ENCODE data around the gene ZNF646. TPM values are rescaled to one million over a fixed set of nuclear protein-coding genes. Genes with fewer than 3 reads are reported as not detected.

ZNF646 gene
- total RNA-seq, 1 donor from 2014 or later = 17.2 TPM

DNA sequence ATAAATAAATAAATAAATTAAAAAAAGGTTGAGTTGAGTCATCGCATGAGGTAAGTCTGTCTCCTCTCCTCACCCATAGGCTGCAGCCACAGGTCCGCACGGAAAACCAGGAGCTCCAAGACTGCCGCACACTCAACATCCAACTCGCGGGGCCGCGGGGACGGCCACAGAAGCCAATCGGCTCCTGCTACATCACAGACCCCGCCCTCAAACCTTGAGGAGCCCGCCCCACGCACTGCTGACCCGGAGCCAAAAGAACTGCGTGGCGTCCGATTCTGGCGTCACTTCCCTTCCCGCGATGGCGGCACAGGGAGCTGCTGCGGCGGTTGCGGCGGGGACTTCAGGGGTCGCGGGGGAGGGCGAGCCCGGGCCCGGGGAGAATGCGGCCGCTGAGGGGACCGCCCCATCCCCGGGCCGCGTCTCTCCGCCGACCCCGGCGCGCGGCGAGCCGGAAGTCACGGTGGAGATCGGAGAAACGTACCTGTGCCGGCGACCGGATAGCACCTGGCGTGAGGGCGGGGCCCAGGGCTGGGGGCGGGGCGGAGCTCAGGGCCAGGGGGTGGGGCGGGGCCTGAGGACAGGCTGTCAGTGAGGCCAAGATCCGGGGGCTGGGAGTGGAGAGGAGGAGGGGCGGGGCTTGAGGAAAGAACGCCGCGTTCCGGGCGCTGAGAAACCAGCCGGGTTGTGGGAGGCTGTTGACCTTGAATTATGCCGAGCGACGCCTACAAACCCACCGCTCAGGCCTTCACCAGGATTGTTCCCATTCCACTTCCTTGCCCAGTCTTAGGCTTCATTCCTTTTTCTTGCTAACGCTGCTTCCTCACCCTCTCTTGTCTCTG lies 43.4 kb downstream of the ZNF646 start, which contains the start of gene KAT8:
TSS of gene KAT8 (plus strand) at position 281 of the 839 bp plus-strand sequence. CDS start at position 299, 18 bp downstream.
- peak within 1 kb of the TSS; percentile 93 for H3K9ac ChIP-seq (ENCODE audit: low read length)
- peak within 1 kb of the TSS; percentile 80 for H3K4me3 ChIP-seq (ENCODE audit: insufficient read depth, low read depth, low read length)
- FAIRE-seq (no peak), DNase-seq (ENCODE audit: low read depth) (peak; percentile 96)
- no peaks in the 10 kb centered on the region for H3K9me3 ChIP-seq (ENCODE audit: insufficient read depth, low read depth, low read length)
- peaks cover 3% of the 10 kb centered on the region for H3K36me3 Mint-ChIP-seq (ENCODE audit: low read depth, unreplicated experiment)
- H3K4me1 ChIP-seq (ENCODE audit: insufficient read depth, low read length) = peaks cover 9% of the 10 kb centered on the region
- H3K9me3 Mint-ChIP-seq (ENCODE audit: unreplicated experiment) = no peaks in the 10 kb centered on the region
- peaks cover 7% of the 10 kb centered on the region for H4K20me1 ChIP-seq (ENCODE audit: insufficient read depth, low read length)
- peak within 1 kb of the TSS; percentile 92 for H3K27ac ChIP-seq (ENCODE audit: low read depth, low read length)
- peaks cover 23% of the 10 kb centered on the region for H3K79me2 ChIP-seq (ENCODE audit: insufficient read depth, low read length)
- TF ChIP-seq EZH2 (IDR thresholded peaks at IDR 0.05; ENCODE audit: insufficient read depth, low read length) = no peak
- TF ChIP-seq, protein P1, sequence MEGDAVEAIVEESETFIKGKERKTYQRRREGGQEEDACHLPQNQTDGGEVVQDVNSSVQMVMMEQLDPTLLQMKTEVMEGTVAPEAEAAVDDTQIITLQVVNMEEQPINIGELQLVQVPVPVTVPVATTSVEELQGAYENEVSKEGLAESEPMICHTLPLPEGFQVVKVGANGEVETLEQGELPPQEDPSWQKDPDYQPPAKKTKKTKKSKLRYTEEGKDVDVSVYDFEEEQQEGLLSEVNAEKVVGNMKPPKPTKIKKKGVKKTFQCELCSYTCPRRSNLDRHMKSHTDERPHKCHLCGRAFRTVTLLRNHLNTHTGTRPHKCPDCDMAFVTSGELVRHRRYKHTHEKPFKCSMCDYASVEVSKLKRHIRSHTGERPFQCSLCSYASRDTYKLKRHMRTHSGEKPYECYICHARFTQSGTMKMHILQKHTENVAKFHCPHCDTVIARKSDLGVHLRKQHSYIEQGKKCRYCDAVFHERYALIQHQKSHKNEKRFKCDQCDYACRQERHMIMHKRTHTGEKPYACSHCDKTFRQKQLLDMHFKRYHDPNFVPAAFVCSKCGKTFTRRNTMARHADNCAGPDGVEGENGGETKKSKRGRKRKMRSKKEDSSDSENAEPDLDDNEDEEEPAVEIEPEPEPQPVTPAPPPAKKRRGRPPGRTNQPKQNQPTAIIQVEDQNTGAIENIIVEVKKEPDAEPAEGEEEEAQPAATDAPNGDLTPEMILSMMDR (IDR thresholded peaks at IDR 0.05; ENCODE audit: insufficient read depth, low read depth, low read length) = no peak
- no peaks in the 10 kb centered on the region for H3K4me1 Mint-ChIP-seq (ENCODE audit: low read depth, unreplicated experiment)
- H2AFZ ChIP-seq (ENCODE audit: low read depth, low read length) = peak within 1 kb of the TSS; percentile 66
- no peaks in the 10 kb centered on the region for H3K27me3 ChIP-seq (ENCODE audit: insufficient read depth, low read length)
- H3K36me3 ChIP-seq (ENCODE audit: insufficient read depth, low read length) = peaks cover 22% of the 10 kb centered on the region
- peak within 1 kb of the TSS; percentile 84 for H3K4me3 Mint-ChIP-seq (ENCODE audit: unreplicated experiment)
- H3K27ac Mint-ChIP-seq (ENCODE audit: unreplicated experiment) = peak within 1 kb of the TSS; percentile 85
- H3K27me3 Mint-ChIP-seq (ENCODE audit: low read depth, unreplicated experiment) = no peaks in the 10 kb centered on the region
- peak within 1 kb of the TSS; percentile 99 for H3K4me2 ChIP-seq (ENCODE audit: low read length)

DNA sequence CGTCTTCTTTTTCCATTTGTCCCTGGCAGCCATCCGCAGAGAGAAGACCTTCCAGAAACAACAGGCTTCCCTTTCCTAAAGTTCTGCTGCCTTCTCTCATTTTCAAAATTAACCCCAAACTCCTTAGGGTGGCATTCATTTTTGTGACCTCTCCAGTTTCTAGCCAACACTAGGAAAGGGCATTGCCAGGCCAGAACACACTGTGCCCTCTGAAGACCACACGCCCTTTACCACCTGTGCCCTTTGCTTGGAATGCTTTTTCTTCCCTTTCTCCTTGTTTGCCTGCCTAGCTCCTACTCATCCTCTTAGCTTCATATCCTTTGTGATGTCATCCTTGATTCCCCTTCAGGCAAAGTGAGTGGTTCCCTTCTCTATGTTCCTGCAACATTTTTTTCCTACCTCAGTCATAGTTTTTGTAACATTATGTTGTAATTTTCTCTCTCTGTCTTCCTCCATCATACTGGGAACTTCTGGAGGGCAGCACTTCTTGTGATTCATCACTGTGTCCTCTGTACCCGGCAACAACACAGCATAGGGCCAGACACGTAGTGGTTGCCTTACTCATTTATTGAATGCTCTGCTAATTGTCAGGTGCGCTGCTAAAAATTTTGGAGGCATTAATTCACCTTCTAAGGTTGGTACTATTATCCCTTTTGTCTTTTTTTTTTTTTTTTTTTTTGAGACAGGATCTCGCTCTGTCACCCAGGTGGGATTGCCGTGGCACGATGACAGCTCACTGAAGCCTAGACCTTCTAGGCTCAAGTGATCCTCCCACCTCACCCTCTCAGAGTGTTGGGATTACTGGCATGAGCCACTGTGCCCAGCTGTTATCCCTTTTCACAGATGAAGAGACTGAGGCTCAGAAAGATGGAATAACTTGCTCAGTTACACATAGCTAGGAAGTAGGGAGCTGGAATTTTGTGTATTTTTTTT lies 44.3 kb downstream of the ZNF646 start:
- Mint-ChIP-seq H3K36me3 (ENCODE audit: low read depth, unreplicated experiment) (no peaks in the 10 kb centered on the region), H3K4me1 (ENCODE audit: low read depth, unreplicated experiment) (no peaks in the 10 kb centered on the region), H3K9me3 (ENCODE audit: unreplicated experiment) (no peaks in the 10 kb centered on the region), H3K27ac (ENCODE audit: unreplicated experiment) (peak overlapping the region; percentile 84), H3K27me3 (ENCODE audit: low read depth, unreplicated experiment) (no peaks in the 10 kb centered on the region), H3K4me3 (ENCODE audit: unreplicated experiment) (peak overlapping the region; percentile 83)
- Histone ChIP-seq H3K27me3 (ENCODE audit: insufficient read depth, low read length) (no peaks in the 10 kb centered on the region), H3K36me3 (ENCODE audit: insufficient read depth, low read length) (peaks cover 20% of the 10 kb centered on the region), H4K20me1 (ENCODE audit: insufficient read depth, low read length) (peaks cover 7% of the 10 kb centered on the region), H3K9me3 (ENCODE audit: insufficient read depth, low read depth, low read length) (no peaks in the 10 kb centered on the region), H2AFZ (ENCODE audit: low read depth, low read length) (peak overlapping the region; percentile 66), H3K4me3 (ENCODE audit: insufficient read depth, low read depth, low read length) (peak overlapping the region; percentile 80), H3K27ac (ENCODE audit: low read depth, low read length) (peak overlapping the region; percentile 92), H3K4me1 (ENCODE audit: insufficient read depth, low read length) (peaks cover 9% of the 10 kb centered on the region), H3K4me2 (ENCODE audit: low read length) (peak overlapping the region; percentile 99), H3K79me2 (ENCODE audit: insufficient read depth, low read length) (peaks cover 23% of the 10 kb centered on the region), H3K9ac (ENCODE audit: low read length) (peak overlapping the region; percentile 93)
- DNase-seq (ENCODE audit: low read depth) (peak; percentile 64), FAIRE-seq (no peak)
- TF ChIP-seq, protein P1 (IDR thresholded peaks at IDR 0.05; ENCODE audit: insufficient read depth, low read depth, low read length) = no peak
- no peak for TF ChIP-seq EZH2 (IDR thresholded peaks at IDR 0.05; ENCODE audit: insufficient read depth, low read length)
